Keratinocyte (primary cell): Measurements from ENCODE around the gene SHISA7. TPM values are rescaled to one million over a fixed set of nuclear protein-coding genes. Genes with fewer than 3 reads are reported as not detected.

ENCODE experiments used
- DNase-seq: peaks from one replicate; pipeline ENCODE4 v3.0.0-alpha.2; 2011; ENCODE audit warnings: low read depth, missing footprints, low spot score
- FAIRE-seq: peaks from 2 replicates; lab custom pipeline; 2011; peaks lifted over from hg19 to GRCh38; lab: Jason Lieb, UNC
- H2AFZ ChIP-seq: 2 replicates; pipeline ENCODE4 v1.6.0; 2012; ENCODE audit warnings: low read length, control low read depth, inconsistent platforms; ENCODE audit not compliant: control insufficient read depth
- H3K27ac ChIP-seq: 2 replicates; pipeline ENCODE4 v1.5.1; 2011; ENCODE audit warnings: low read length; ENCODE audit not compliant: control insufficient read depth, insufficient read depth
- H3K27me3 ChIP-seq: 3 replicates; pipeline ENCODE4 v1.6.0; 2011; ENCODE audit warnings: low read length; ENCODE audit not compliant: control insufficient read depth, insufficient read depth; ENCODE audit errors: extremely low read depth
- H3K36me3 ChIP-seq, 2 experiments: 2 replicates in 1 of 2; 3 replicates in 1 of 2; pipeline ENCODE4 v1.5.1; 2011; ENCODE audit warnings: low read length in 2 of 2, mild to moderate bottlenecking in 1 of 2; ENCODE audit not compliant: control insufficient read depth in 2 of 2, insufficient read depth in 2 of 2; ENCODE audit errors: extremely low read depth in 1 of 2
- H3K4me1 ChIP-seq: 3 replicates; pipeline ENCODE4 v1.5.1; 2011; ENCODE audit warnings: low read length; ENCODE audit not compliant: control insufficient read depth, insufficient read depth; ENCODE audit errors: extremely low read depth
- H3K4me2 ChIP-seq: 3 replicates; pipeline ENCODE4 v1.6.0; 2011; ENCODE audit warnings: low read depth, low read length; ENCODE audit not compliant: control insufficient read depth, insufficient read depth; ENCODE audit errors: extremely low read depth
- H3K4me3 ChIP-seq, 3 experiments: fragments of 200-600 bp in 1 of 3; sonication (generic) in 1 of 3; 2 replicates in 2 of 3; 3 replicates in 1 of 3; pipeline ENCODE4 v1.5.1; 2011 to 2016; ENCODE audit warnings: low read length in 3 of 3, mild to moderate bottlenecking in 3 of 3, control low read depth in 2 of 3, inconsistent platforms in 1 of 3, low read depth in 1 of 3, mixed read lengths in 1 of 3, mixed run types in 1 of 3, moderate library complexity in 1 of 3; ENCODE audit not compliant: control insufficient read depth in 2 of 3, insufficient read depth in 2 of 3; ENCODE audit errors: extremely low read depth in 1 of 3
- H3K79me2 ChIP-seq: 2 replicates; pipeline ENCODE4 v1.6.0; 2012; ENCODE audit warnings: low read length; ENCODE audit not compliant: control insufficient read depth, insufficient read depth
- H3K9ac ChIP-seq: 3 replicates; pipeline ENCODE4 v1.6.0; 2011; ENCODE audit warnings: low read length; ENCODE audit not compliant: control insufficient read depth, insufficient read depth; ENCODE audit errors: extremely low read depth
- H3K9me1 ChIP-seq: 3 replicates; pipeline ENCODE4 v1.6.0; 2011; ENCODE audit warnings: low read length; ENCODE audit not compliant: control insufficient read depth, insufficient read depth; ENCODE audit errors: extremely low read depth
- H3K9me3 ChIP-seq: 2 replicates; pipeline ENCODE4 v1.5.1; 2012; ENCODE audit warnings: low read depth, low read length; ENCODE audit not compliant: control insufficient read depth
- H4K20me1 ChIP-seq: 3 replicates; pipeline ENCODE4 v1.6.0; 2011; ENCODE audit warnings: low read length; ENCODE audit not compliant: control insufficient read depth, insufficient read depth; ENCODE audit errors: extremely low read depth
- CTCF ChIP-seq, 3 experiments: IDR thresholded peaks in 1 of 3; conservative IDR thresholded peaks in 1 of 3; optimal IDR thresholded peaks in 1 of 3; 2 replicates in 2 of 3; 3 replicates in 1 of 3; pipeline versions ENCODE3 to v1.5.1; 2011; ENCODE audit warnings: low read length in 3 of 3, mild to moderate bottlenecking in 3 of 3, moderate library complexity in 2 of 3, control low read depth in 1 of 3, inconsistent platforms in 1 of 3; ENCODE audit not compliant: insufficient read depth in 2 of 3; ENCODE audit errors: extremely low read depth in 1 of 3
- EZH2 ChIP-seq: IDR thresholded peaks from one replicate; pipeline ENCODE4 v1.6.1; 2012; ENCODE audit warnings: inconsistent platforms, mild to moderate bottlenecking, low read length, moderate library complexity
- dilution Hi-C: fragments of 300-500 bp; cut with MboI; formaldehyde crosslinking; loops from one replicate; pipeline ENCODE4 v1.7.0; 2020; ENCODE audit warnings: low sequenced_read_pairs; ENCODE audit not compliant: extremely low pct_ligation_motif_present
- polyA plus RNA-seq, 5 experiments: library from polyadenylated mRNA; depleted of rRNA in 3 of 5; stranded (reverse) in 3 of 5; stranded (forward) in 1 of 5; unstranded in 1 of 5; fragments of >200 nt; gene quantifications; 1 replicate in 1 of 5; 2 replicates in 3 of 5; 3 replicates in 1 of 5; pipeline versions ENCODE4 v1.2.1 to v1.2.3, GENCODE V29; 2011 to 2012; ENCODE audit warnings: missing spikeins in 2 of 5, low read depth in 1 of 5, low replicate concordance in 1 of 5

The SHISA7 gene
- polyA plus RNA-seq, 1 donor (not counting 4 experiments of a cell fraction or from before 2014, with no cell fraction given): not detected

- Histone ChIP-seq H4K20me1 (peaks cover 44% of the 10 kb centered on the region), H3K27me3 (no peaks in the 10 kb centered on the region), H3K4me2 (peak overlapping the region; percentile 93), H3K27ac (peak overlapping the region; percentile 95), H3K4me3 (peak overlapping the region; percentile 76 to 97 (median 94)), H3K9me1 (peaks cover 12% of the 10 kb centered on the region), H3K9ac (peak overlapping the region; percentile 92), H3K36me3 (peaks cover 35% of the 10 kb centered on the region in 2 experiments), H2AFZ (no peak overlapping the region), H3K79me2 (peaks cover 48% of the 10 kb centered on the region), H3K4me1 (peaks cover 25% of the 10 kb centered on the region), H3K9me3 (no peaks in the 10 kb centered on the region)
- TF ChIP-seq EZH2: no peak
- no peak for TF ChIP-seq CTCF (optimal IDR thresholded peaks at IDR 0.05 in 1 of 3, IDR thresholded peaks at IDR 0.05 in 1 of 3, conservative IDR thresholded peaks at IDR 0.05 in 1 of 3; ENCODE audit: extremely low read depth in 1 of 3, insufficient read depth in 2 of 3, low read length in 3 of 3)
- dilution Hi-C loops: no loop called here
- no peak for FAIRE-seq
- DNase-seq: no peak
Observed at GRCh38 chr19:55386493-55386971, 56.6 kb downstream of the SHISA7 start.

GRCh38 chr19:55385724-55386492 is 57.2 kb downstream of the SHISA7 start, which contains the start of gene RPL28:
TSS of gene RPL28 (plus strand) at chr19:55385932. CDS start at chr19:55386358, 426 bp downstream.
- Histone ChIP-seq H3K9ac (peak within 1 kb of the TSS; percentile 92), H3K4me1 (peaks cover 25% of the 10 kb centered on the region), H3K9me3 (no peaks in the 10 kb centered on the region), H3K79me2 (peaks cover 48% of the 10 kb centered on the region), H3K9me1 (peaks cover 12% of the 10 kb centered on the region), H3K4me3 (peak within 1 kb of the TSS; percentile 76 to 97 (median 94)), H3K36me3 (peaks cover 34 to 35% of the 10 kb centered on the region in 2 experiments), H4K20me1 (peaks cover 38% of the 10 kb centered on the region), H3K4me2 (peak within 1 kb of the TSS; percentile 93), H2AFZ (peak within 1 kb of the TSS; percentile 98), H3K27ac (peak within 1 kb of the TSS; percentile 95), H3K27me3 (no peaks in the 10 kb centered on the region)
- TF ChIP-seq CTCF (optimal IDR thresholded peaks at IDR 0.05 in 1 of 3, IDR thresholded peaks at IDR 0.05 in 1 of 3, conservative IDR thresholded peaks at IDR 0.05 in 1 of 3; ENCODE audit: extremely low read depth in 1 of 3, insufficient read depth in 2 of 3, low read length in 3 of 3) (peak in 1 of 3 experiments; percentile 14), EZH2 (no peak)
- peak; percentile 72 for FAIRE-seq
- dilution Hi-C loops: no loop called here
- peak; percentile 77 for DNase-seq
